ENCODE results near the gene CLEC10A.

DNA sequence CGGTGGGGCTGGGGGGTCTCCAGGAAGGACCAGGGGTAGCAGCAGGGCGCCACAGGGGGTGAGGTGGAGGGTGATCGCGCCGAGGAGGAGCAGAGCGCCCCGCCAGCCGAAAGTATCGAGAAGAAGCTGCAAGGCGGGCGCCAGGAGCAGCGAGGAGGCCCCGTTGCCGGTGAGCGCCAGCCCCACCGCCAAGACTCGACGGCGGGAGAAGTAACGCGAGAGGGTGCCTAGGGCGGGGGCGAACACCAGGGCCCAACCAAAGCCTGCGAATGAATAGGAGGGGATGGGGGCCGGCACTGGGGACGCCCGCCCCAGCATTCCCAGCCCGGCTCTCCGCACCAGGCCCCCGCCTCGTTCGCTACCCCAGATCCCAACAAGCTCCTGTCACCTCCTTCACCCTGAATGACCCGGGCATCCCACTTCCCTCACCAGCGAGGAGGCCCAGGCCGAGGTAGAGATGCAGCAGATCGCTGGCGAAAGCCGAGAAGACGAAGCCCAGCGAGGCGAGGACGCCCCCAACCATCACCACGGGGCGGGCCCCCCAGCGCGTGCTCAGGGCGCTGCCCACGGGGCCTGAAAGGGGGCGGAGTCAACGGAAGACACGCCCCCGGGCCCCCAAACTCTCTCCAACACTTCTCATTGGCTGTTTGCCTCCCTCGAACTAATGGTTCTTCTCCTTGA, 37.4 kb downstream of the CLEC10A start:
- TF ChIP-seq, protein P1, sequence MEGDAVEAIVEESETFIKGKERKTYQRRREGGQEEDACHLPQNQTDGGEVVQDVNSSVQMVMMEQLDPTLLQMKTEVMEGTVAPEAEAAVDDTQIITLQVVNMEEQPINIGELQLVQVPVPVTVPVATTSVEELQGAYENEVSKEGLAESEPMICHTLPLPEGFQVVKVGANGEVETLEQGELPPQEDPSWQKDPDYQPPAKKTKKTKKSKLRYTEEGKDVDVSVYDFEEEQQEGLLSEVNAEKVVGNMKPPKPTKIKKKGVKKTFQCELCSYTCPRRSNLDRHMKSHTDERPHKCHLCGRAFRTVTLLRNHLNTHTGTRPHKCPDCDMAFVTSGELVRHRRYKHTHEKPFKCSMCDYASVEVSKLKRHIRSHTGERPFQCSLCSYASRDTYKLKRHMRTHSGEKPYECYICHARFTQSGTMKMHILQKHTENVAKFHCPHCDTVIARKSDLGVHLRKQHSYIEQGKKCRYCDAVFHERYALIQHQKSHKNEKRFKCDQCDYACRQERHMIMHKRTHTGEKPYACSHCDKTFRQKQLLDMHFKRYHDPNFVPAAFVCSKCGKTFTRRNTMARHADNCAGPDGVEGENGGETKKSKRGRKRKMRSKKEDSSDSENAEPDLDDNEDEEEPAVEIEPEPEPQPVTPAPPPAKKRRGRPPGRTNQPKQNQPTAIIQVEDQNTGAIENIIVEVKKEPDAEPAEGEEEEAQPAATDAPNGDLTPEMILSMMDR (conservative IDR thresholded peaks at IDR 0.05; ENCODE audit: low read depth, low read length), result no peak
- TF ChIP-seq EZH2phosphoT487 (IDR thresholded peaks at IDR 0.05; ENCODE audit: borderline replicate concordance, low read length), result no peak
- TF ChIP-seq EZH2 (IDR thresholded peaks at IDR 0.05; ENCODE audit: low read length, unreplicated experiment), result no peak

Measured in PC-3 (cell line).